GM23338 (cell line): ENCODE results near the gene CAST. TPM values are rescaled to one million over a fixed set of nuclear protein-coding genes. Genes with fewer than 3 reads are reported as not detected.

Source experiments
- EZH2 ChIP-seq: fragments of 200-600 bp; sonication (generic); IDR thresholded peaks from one replicate; pipeline ENCODE4 v1.8.0; 2017; ENCODE audit warnings: antibody characterized with exemption, mild to moderate bottlenecking, low read depth; ENCODE audit not compliant: unreplicated experiment
- EZH2phosphoT487 ChIP-seq: fragments of 200-600 bp; sonication (generic); IDR thresholded peaks from one replicate; pipeline ENCODE4 v1.8.1; 2018; ENCODE audit warnings: antibody characterized with exemption; ENCODE audit not compliant: unreplicated experiment
- POLR2AphosphoS5 ChIP-seq: IDR thresholded peaks from 2 replicates; pipeline ENCODE4 v1.6.1; 2016; ENCODE audit warnings: antibody characterized with exemption, low read depth
- ZNF331 ChIP-seq: fragments of 250-450 bp; sonication (Bioruptor Pico); IDR thresholded peaks from 2 replicates; pipeline ENCODE4 v1.5.0; 2020; ENCODE audit warnings: low read depth, mild to moderate bottlenecking, moderate library complexity
- polyA plus RNA-seq: library from polyadenylated mRNA; unstranded; fragments of >200 nt; fragmentation: Nextera tagmentation; extraction: Ambion mirVana; gene quantifications from 2 replicates; pipeline ENCODE4 v1.2.1, GENCODE V29; 2016
- total RNA-seq: library from RNA; depleted of rRNA; stranded (reverse); fragments of >200 nt; shearing (Covaris generic); gene quantifications from 2 replicates; pipeline ENCODE4 v1.2.3, GENCODE V29; 2014
- TF ChIP-seq, protein P1 (sequence below): IDR thresholded peaks from one replicate; pipeline ENCODE4 v1.6.1; 2018; ENCODE audit warnings: antibody characterized with exemption; ENCODE audit not compliant: unreplicated experiment
- TF ChIP-seq, protein P2 (sequence below): fragments of 250-450 bp; sonication (Bioruptor Pico); IDR thresholded peaks from 2 replicates; pipeline ENCODE4 v1.5.0; 2020; ENCODE audit warnings: mild to moderate bottlenecking, moderate library complexity

The CAST gene
- total and polyA plus RNA-seq, 2 experiments from 2014 or later: 37.9 to 57.7 TPM

DNA sequence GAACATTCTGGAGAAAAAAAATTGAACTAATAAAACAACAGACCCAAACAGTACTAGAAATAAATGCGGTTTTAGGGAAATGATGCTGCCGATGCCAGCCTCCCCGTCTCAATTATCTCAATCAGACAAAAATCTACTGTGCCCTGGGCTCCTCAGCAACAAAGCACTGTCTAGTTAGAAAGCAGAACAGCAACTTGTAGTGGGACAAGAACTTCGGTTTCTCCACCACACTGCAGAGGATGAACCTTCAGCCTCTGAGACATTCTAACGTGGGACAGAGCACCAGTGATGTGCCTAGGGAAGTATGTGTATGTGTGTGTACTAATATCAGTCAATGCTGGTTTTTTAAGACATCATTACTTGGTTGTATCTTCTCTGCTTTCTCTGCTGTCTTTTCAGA, 11.1 kb upstream of the CAST start (continued):
- TF ChIP-seq, protein P1, sequence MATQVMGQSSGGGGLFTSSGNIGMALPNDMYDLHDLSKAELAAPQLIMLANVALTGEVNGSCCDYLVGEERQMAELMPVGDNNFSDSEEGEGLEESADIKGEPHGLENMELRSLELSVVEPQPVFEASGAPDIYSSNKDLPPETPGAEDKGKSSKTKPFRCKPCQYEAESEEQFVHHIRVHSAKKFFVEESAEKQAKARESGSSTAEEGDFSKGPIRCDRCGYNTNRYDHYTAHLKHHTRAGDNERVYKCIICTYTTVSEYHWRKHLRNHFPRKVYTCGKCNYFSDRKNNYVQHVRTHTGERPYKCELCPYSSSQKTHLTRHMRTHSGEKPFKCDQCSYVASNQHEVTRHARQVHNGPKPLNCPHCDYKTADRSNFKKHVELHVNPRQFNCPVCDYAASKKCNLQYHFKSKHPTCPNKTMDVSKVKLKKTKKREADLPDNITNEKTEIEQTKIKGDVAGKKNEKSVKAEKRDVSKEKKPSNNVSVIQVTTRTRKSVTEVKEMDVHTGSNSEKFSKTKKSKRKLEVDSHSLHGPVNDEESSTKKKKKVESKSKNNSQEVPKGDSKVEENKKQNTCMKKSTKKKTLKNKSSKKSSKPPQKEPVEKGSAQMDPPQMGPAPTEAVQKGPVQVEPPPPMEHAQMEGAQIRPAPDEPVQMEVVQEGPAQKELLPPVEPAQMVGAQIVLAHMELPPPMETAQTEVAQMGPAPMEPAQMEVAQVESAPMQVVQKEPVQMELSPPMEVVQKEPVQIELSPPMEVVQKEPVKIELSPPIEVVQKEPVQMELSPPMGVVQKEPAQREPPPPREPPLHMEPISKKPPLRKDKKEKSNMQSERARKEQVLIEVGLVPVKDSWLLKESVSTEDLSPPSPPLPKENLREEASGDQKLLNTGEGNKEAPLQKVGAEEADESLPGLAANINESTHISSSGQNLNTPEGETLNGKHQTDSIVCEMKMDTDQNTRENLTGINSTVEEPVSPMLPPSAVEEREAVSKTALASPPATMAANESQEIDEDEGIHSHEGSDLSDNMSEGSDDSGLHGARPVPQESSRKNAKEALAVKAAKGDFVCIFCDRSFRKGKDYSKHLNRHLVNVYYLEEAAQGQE: no peak
- TF ChIP-seq ZNF331 (CRISPR knock-in tag): no peak
- TF ChIP-seq, protein P2, sequence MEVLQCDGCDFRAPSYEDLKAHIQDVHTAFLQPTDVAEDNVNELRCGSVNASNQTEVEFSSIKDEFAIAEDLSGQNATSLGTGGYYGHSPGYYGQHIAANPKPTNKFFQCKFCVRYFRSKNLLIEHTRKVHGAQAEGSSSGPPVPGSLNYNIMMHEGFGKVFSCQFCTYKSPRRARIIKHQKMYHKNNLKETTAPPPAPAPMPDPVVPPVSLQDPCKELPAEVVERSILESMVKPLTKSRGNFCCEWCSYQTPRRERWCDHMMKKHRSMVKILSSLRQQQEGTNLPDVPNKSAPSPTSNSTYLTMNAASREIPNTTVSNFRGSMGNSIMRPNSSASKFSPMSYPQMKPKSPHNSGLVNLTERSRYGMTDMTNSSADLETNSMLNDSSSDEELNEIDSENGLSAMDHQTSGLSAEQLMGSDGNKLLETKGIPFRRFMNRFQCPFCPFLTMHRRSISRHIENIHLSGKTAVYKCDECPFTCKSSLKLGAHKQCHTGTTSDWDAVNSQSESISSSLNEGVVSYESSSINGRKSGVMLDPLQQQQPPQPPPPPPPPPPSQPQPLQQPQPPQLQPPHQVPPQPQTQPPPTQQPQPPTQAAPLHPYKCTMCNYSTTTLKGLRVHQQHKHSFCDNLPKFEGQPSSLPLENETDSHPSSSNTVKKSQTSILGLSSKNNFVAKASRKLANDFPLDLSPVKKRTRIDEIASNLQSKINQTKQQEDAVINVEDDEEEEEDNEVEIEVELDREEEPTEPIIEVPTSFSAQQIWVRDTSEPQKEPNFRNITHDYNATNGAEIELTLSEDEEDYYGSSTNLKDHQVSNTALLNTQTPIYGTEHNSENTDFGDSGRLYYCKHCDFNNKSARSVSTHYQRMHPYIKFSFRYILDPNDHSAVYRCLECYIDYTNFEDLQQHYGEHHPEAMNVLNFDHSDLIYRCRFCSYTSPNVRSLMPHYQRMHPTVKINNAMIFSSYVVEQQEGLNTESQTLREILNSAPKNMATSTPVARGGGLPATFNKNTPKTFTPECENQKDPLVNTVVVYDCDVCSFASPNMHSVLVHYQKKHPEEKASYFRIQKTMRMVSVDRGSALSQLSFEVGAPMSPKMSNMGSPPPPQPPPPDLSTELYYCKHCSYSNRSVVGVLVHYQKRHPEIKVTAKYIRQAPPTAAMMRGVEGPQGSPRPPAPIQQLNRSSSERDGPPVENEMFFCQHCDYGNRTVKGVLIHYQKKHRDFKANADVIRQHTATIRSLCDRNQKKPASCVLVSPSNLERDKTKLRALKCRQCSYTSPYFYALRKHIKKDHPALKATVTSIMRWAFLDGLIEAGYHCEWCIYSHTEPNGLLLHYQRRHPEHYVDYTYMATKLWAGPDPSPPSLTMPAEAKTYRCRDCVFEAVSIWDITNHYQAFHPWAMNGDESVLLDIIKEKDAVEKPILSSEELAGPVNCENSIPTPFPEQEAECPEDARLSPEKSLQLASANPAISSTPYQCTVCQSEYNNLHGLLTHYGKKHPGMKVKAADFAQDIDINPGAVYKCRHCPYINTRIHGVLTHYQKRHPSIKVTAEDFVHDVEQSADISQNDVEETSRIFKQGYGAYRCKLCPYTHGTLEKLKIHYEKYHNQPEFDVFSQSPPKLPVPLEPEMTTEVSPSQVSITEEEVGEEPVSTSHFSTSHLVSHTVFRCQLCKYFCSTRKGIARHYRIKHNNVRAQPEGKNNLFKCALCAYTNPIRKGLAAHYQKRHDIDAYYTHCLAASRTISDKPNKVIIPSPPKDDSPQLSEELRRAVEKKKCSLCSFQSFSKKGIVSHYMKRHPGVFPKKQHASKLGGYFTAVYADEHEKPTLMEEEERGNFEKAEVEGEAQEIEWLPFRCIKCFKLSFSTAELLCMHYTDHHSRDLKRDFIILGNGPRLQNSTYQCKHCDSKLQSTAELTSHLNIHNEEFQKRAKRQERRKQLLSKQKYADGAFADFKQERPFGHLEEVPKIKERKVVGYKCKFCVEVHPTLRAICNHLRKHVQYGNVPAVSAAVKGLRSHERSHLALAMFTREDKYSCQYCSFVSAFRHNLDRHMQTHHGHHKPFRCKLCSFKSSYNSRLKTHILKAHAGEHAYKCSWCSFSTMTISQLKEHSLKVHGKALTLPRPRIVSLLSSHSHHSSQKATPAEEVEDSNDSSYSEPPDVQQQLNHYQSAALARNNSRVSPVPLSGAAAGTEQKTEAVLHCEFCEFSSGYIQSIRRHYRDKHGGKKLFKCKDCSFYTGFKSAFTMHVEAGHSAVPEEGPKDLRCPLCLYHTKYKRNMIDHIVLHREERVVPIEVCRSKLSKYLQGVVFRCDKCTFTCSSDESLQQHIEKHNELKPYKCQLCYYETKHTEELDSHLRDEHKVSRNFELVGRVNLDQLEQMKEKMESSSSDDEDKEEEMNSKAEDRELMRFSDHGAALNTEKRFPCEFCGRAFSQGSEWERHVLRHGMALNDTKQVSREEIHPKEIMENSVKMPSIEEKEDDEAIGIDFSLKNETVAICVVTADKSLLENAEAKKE (CRISPR knock-in tag): no peak
- no peak for TF ChIP-seq EZH2
- TF ChIP-seq EZH2phosphoT487: no peak
- TF ChIP-seq POLR2AphosphoS5: no peak
